Cortex of kidney (tissue), 1 donor: ENCODE results near the gene ACTN4.

Experiments
- DNase-seq: peaks from one replicate; lab custom pipeline; 2025; lab: John Stamatoyannopoulos, UW

ACTN4 gene

DNA sequence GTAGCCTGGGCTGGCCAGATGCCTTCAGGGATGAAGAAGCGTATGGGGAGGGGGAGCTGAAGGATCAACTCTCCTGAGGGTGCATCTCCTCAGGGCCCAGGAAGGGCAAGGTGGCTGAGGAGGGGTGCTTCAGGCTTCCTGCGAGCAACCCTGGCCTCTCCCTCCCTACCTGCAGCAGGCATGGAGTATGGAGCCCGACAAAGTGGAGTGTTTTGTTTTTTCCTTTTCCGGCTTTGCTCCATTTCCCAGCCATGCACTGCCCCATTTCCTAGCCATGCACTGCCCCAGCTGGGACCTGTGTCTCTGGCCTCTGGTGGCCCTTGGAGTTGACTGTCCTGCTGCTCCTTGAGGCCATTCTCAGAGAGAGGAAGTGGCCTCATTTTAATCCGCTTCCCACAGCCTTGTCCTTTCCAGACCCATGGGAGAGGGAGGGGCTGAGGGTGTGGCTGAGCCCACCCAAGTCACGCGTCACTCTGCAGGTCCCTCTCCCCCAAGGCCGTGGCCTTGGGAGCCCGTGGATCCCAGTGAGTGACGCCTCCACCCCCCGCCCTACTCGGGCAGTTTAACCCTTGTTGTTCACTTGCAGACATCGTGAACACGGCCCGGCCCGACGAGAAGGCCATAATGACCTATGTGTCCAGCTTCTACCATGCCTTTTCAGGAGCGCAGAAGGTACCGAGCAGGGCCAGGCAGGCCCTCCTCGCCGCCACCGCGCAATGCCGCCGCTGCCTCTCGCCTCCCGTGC, 62.4 kb downstream of the ACTN4 start:
- no peak for DNase-seq

DNA sequence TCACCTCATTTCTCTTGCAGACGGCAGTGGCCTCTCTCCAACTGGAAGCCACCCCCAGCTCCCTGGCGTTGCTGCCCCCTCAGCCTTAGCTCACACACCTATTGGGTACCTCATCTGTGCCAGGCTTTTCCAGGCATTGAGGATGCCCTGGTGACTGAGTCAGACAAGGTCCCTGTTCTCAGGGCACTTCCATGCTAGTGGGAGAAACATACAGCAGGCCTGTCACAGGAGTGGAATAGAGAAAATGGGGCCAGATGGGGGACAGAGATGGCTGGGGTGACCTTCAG, 62.9 kb downstream of the ACTN4 start:
- no peak for DNase-seq

DNA sequence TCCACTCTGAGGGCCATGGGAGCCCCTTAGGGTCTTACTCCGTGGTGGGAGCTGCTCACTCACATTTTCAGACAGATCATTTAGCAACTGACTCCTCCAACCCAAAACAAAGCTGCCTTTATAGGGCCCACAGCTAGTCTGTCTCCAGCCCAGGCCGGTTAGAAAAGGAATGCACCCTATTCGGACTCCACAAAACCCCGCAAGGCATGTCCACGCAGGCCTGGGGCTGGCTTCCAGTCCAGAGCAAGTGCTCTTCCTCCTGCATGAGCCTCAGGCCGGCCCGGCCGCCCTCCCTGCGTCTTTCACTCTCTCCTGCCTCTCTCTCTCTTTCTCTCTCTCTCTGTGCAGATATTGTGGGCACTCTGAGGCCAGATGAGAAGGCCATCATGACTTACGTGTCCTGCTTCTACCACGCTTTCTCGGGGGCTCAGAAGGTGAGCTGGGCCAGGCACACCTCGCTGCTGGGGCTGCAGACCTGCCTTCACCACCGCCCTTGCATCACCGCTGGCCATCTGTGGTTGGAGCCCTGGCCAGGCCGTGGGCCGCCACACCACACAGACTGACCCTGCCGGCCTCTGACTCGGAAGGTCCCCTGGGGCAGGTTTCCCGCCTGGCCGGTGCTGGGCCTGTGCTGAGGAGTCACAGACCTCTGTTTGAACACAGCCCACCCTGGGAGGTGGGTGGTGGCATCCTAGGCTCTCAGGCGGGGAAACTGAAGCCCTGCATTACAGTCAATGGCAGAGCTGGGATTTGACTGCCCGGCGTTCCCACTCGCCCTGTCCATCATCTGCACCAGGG, 63.7 kb downstream of the ACTN4 start:
- DNase-seq = no peak

DNA sequence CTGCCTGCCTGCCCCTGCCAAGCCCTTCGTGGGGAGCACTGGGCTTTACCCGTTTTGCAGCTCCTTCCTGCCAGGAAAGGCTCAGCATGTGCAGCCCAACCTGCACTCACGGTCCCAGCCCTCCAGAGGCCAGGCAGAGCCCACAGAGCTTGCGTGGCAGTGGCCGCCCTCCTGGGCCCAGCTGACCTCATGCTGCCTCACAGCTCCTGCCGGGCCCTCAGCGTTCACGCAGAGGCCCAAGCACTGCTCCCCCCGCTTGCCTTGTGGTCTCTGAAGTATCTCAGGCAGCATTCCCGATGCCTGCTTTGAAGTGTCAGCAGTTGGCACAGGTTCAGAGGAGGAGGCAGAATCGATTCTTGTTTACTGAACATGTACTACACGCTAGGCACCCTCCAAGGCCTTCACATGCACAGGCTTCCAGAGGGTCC, 64.3 kb downstream of the ACTN4 start:
- DNase-seq = no peak

DNA sequence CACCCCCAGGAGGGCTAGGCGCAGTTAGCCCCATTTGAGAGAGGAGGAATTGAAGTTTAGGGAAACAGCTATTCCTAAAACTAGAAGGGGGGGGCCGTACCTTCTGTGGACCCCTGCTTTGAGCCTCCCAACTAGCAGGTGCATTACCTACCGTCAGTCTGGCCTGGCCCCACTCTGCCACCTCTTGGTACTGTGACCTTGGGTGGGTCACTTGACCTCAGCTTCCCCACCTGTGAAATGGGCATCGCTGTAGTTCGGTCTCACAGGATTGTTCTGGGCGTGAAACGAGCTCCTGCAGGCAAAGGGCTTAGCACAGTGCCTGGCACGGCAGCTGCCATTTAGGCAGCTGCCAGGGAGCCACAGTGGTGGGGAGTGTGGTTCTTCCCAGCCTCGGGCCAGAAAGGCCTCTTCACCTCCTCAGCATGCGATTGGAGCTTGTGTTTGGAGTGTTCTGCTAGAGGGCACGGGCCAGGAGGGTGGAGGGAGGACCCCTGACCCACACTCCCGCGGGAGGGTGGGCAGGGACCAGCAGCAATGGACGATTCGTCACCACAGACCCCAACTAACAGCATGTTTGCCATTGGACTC, 64.8 kb downstream of the ACTN4 start:
- no peak for DNase-seq

DNA sequence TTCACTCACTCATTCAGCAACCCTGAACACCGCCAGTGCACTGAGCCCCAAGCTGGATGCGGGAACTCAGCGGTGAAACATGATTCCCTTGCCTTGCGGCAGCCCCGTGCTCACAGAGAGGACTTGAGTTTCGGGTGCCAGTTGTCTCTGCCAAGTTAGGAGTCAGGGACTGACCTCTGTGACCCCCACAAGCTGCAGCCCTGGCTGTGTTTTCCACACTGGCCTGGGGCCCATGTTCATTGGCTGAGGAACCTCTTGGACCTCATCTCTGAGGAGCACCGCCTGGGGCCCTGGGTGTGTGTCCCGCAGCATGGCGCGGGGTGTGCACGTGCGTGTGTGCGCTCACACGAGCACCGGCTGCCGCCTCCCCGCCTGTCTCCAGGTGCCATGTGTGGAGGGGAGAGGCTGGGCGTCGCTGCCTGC, 65.8 kb downstream of the ACTN4 start:
- no peak for DNase-seq

DNA sequence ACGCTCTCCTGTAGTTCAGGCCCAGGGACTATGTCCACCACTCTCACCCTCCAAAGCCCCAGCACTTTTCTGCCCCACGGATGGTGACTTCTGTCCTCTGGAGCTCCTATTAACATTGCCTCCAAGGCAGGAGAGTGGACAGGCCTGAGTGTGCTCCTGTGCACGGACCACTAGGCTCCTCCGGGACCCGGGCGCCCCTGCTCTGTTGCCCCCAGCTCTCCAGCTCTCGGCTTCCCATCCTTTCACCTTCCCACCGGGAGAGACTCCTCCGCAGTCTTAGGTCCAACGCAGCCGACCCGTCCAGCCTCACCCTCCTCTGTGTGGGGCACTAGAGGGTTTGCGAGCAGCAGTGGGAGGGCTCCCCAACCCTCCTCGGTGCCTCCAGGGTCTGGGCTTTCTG, 66.4 kb downstream of the ACTN4 start:
- no peak for DNase-seq

DNA sequence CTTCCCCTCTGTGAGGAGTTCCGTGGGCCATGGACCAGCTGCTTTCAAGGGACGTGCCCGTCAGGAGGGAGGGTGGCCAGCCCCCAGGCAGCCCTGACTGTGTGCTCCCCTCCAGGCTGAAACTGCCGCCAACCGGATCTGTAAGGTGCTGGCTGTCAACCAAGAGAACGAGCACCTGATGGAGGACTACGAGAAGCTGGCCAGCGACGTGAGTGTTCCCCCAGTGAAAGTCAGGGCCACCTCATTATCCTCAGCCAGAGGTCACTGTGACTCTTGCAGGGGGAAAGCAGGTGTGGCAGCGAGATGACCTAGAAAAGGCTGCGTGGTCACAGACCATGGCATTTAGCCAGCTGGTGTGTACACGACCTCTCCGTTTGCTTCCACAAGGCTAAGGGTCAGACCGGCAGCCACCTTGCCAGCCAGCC, 66.9 kb downstream of the ACTN4 start:
- DNase-seq = no peak

DNA sequence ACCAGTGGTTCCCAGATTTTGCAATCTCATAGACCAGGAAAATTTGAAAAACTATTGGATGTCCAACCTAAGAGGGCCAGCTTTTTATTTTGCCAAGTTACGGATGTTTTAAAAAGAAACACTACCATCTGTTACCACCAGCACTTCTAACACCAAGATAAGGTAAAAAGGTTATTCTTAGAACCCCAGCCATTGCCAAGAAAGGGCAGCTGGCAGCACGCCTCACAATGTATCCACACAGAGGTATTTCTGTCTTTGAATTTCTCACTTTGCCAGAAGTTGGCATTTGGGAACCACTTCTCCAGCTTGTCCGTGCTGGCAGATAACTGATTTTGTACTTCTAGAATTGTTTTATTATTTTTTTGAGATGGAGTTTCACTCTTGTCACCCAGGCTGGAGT, 68.1 kb downstream of the ACTN4 start:
- no peak for DNase-seq

DNA sequence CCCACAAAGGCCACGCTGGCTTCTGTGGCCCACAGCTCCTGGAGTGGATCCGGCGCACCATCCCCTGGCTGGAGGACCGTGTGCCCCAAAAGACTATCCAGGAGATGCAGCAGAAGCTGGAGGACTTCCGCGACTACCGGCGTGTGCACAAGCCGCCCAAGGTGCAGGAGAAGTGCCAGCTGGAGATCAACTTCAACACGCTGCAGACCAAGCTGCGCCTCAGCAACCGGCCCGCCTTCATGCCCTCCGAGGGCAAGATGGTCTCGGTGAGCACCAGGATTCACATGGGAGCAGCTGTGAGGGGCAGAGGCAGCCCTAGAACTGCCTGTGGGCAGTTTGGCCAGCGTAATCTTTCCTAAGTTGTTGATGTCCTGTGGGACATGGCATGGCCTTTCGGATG, 69.6 kb downstream of the ACTN4 start:
- DNase-seq = no peak

DNA sequence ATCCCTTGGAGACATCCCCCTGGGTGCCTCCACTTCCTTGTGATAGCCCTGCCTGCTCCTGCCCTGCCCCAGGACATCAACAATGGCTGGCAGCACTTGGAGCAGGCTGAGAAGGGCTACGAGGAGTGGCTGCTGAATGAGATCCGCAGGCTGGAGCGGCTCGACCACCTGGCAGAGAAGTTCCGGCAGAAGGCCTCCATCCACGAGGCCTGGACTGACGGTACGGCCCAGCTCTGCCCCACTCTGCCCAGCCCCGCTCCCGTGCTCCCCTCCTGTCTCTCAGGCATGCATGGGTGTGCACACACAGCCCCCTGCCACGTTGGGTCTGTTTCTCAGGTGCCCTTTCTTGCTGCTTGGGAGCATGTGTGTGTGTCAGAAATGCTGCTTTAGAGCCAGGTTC, 70.4 kb downstream of the ACTN4 start:
- no peak for DNase-seq

DNA sequence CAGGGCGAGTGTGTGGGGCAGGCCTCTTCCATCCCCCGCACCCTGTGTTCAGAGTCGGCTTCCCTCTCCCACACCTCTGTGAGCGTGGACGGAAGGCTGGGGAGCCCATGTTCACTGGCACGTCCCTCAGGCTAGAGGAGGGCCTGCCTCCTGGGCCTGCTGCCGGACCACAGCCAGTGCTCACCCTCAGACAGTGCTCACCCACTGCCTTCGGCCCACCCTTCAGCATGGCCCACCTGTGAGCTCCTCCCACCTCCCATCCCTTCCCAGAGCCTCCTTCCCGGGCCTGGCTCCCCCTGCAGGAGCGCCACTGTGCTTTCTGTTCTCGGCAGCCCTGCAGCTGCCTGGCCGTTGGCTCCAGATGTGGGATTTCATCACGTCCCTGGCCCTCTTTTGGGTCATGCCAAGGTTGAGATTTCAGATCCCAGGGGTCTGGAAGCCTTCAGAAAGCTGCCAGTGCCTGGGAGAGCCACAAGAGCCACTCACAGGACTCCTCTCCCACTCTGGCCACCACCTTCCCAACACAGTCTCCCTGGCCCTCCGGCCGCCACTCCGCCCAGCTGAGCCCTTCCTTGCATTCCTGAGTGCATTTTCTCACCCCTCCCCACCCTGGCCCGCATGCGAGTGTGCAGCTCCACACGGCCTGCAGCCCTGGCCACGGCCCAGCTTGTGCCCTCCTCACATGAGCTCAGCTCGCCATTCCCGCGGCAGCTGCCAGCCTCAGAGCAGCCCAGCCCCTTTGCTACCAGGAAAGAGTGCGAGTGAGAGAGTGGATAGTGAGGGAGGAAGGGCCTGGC, 71.5 kb downstream of the ACTN4 start:
- DNase-seq = no peak

DNA sequence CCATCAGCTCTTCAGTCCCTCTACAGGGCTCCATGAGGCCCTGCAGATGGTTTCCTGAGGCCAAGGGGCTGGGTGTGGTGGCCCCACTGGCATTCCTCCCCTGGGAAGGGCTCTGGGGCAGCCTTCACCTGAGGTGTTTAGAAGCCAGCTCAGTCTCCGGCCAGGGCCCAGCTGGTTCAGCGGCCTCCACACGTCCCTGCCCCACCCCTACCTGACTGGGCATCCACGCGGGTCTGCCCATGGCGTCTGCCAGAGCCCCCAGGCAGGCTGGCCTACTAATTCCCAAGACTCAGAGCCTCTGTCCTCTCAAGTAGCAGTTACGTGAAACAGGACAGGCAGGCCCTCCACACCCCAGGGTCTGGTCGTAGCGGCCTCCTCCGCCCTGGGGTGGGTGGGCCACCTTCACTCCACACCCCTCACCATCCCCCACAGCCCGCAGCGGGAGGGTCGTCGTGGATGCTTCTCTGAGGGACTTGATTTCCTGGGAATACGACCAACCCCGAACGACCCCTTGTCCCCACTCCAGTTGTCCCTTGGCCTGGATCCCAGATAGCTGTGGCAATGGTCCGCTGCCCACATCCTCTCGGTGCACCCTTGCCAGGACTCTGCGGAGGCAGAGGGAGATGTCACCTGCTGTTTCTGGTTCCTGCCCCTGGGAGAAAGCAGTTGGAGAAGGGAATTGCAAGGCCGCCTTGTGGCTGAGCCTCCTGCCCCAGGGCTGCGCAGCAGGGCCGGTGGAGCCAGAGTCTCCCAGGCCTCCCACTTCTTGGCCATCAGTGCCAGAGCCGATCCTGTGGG, 72.5 kb downstream of the ACTN4 start:
- DNase-seq = no peak

DNA sequence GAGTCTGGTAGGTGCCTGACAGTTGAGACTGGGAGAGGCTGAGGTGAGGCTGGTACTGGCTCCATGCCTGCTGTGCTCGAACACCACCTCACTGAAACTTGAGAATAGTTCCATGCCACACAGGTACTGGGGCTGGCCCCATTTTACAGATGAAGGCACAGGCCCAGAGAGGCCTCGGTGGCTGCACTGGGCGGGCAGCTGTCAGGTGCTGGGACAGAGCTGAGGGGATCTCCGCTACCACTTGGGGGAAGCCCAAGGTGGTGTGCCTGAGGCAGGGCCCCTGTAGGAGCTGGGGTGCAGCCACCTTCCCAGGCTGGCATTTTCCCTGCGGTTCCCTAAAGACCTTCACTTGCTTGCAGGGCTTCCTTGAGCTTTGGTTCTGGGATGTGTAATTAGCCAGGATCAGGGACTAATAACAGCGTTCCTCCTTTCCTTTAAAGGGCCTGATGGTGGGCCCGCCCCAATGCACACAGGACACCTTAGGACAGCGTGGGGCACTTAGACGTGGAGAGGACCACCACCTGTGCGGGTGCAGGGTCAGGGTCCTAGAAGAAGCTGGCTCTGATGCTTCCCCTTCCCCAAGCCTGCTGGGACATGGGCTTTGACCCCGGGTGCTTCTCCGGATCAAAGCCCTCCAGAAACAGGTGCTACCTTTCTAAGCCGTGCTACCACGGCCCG, 73.2 kb downstream of the ACTN4 start:
- DNase-seq = no peak

DNA sequence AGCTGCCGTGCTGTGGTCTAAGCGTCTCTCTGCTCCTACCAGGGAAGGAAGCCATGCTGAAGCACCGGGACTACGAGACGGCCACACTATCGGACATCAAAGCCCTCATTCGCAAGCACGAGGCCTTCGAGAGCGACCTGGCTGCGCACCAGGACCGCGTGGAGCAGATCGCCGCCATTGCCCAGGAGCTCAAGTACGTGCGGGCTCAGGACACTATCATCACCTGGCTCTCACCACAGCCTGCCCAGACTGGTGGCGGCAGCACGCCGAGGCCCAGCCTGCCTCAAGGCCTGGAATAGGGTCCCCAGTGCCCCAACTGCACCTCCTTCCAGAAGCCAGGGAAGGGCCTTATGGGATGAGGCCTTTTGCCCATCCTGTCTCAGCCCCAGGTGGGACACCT, 74.0 kb downstream of the ACTN4 start:
- no peak for DNase-seq

DNA sequence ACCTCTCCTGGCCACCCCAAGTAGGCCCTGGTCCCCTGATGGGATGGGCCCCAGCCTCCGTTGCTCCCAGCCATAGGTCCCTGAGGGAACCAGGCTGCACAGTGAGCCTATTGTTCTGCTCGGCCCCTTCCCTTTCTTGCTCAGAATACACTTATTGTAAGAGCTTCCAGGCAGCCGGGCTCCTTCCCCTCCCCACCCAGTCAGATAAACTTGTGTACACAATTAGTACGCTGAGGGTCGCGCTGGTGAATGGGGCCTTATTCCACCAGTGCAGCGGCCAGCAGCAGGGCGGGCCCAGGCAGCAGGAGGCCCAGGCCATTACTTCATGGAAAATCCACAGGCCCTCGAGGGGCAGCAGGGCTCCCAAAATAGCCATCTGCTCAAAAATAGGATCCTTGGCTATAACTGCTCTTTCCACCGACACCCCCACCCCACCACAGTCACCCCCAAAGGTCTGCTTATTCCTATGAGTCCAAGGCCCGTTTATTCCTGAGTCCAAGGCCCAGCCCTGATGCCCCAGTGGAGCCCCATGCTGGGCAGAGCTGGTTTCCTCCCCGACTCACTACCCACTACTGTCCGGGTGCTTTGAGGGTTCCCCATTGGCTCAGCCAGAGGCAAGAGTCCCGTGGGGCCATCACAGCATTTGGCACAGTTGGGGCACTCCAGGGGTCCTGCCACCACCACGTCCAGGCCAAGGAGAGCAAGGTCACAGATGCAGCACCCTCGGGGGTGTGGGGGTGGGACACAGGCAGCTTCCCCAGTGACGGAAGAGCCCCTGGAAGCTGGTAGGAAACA, 74.7 kb downstream of the ACTN4 start:
- no peak for DNase-seq

DNA sequence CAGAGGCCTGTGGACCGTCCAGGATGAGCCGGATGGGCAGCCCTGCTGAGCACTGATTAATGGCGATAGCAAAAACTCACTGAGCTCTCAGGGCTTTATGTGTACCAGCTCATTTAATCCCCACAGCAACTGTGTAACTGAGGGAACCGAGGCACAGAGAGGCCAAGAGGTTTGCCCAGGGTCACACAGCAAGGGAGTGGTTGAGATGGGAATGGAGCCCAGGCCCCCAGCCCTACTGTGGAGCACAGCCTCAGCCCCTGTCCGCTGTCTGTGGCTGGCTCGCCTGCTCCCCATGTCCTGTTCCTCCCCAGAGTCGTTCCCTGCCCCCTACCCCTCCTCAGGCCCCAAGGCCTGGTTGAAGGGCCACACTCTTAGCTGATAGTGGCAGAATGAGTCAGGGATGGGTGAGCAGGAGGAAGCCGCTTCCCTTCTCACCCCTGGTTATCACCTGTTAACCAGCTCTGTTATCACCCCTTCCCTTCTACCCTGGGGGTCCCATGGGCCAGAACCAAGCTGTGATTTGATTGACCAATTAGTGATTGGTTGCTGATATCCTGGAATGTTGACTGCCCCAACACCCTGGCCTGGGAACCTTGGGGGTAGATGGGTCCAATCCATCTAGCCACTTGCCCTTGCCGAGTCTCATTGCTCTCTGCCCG, 75.6 kb downstream of the ACTN4 start:
- no peak for DNase-seq

DNA sequence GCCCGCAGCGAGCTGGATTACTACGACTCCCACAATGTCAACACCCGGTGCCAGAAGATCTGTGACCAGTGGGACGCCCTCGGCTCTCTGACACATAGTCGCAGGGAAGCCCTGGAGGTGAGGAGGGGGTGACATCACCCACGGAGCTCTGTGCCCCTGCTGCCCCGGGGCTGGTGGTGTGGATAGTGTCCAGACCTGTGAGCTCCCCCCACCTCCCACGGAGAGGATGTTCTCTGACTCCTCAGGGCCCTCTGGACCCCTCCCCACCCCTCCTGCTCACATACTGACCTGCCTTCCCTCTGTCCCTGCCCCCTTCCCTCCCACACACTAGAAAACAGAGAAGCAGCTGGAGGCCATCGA, 76.1 kb downstream of the ACTN4 start:
- DNase-seq = no peak

DNA sequence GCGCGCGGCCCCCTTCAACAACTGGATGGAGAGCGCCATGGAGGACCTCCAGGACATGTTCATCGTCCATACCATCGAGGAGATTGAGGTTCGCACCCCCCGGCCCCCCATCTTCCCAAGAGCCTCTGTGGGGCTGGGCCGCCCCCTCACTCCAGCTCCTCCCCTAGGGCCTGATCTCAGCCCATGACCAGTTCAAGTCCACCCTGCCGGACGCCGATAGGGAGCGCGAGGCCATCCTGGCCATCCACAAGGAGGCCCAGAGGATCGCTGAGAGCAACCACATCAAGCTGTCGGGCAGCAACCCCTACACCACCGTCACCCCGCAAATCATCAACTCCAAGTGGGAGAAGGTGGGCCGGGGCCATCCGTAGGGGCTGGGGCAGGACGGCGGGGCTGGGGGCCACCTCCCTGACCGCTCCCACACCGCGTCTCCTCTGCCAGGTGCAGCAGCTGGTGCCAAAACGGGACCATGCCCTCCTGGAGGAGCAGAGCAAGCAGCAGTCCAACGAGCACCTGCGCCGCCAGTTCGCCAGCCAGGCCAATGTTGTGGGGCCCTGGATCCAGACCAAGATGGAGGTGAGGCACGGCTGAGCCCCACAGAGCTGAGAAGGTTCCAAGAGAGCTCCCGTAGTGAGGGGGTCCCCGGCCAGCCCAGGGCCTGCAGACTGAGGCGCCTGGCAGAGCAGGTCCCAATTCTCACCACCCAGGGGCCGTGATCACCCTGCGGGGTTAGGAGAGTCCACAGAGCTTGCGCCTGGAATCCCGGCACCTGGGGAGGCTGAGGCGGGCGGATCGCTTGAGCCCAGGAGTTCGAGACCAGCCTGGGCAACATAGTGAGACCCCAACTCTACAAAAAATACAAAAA, 76.8 kb downstream of the ACTN4 start:
- no peak for DNase-seq
